Spleen (tissue), 11 donors: ENCODE measurements around the gene CPN2. TPM values are rescaled to one million over a fixed set of nuclear protein-coding genes. Genes with fewer than 3 reads are reported as not detected.

Source experiments
- DNase-seq: peaks from one replicate; pipeline ENCODE4 v3.0.0-alpha.2; 2020
- H3K27ac ChIP-seq, 8 donors: fragments of 200-600 bp; sonication (generic) in 7 of 8; 1 replicate in 4 of 8; 2 replicates in 4 of 8; pipeline versions ENCODE4 v1.5.0 to v1.8.0; 2016 to 2021; ENCODE audit warnings: inconsistent platforms in 4 of 8, mild to moderate bottlenecking in 4 of 8, moderate library complexity in 1 of 8
- H3K27me3 ChIP-seq, 7 donors: fragments of 200-600 bp; sonication (generic) in 6 of 7; replicated peaks in 1 of 7; 1 replicate in 4 of 7; 2 replicates in 3 of 7; pipeline versions ENCODE4 v1.5.0 to v1.8.0; 2016 to 2021; ENCODE audit warnings: inconsistent platforms in 3 of 7, mild to moderate bottlenecking in 1 of 7
- H3K36me3 ChIP-seq, 6 donors: fragments of 200-600 bp; sonication (generic) in 5 of 6; 1 replicate in 4 of 6; 2 replicates in 2 of 6; pipeline versions ENCODE4 v1.5.0 to v1.8.0; 2016 to 2021; ENCODE audit warnings: inconsistent platforms in 2 of 6
- H3K4me1 ChIP-seq, 6 donors: fragments of 200-600 bp; sonication (generic) in 5 of 6; 1 replicate in 3 of 6; 2 replicates in 3 of 6; pipeline versions ENCODE4 v1.5.0 to v1.8.0; 2016 to 2021; ENCODE audit warnings: inconsistent platforms in 3 of 6
- H3K4me3 ChIP-seq, 8 donors: fragments of 200-600 bp; sonication (generic) in 7 of 8; 1 replicate in 4 of 8; 2 replicates in 4 of 8; pipeline versions ENCODE4 v1.5.0 to v1.8.0; 2016 to 2021; ENCODE audit warnings: inconsistent platforms in 4 of 8, mild to moderate bottlenecking in 4 of 8, moderate library complexity in 2 of 8
- H3K9me3 ChIP-seq, 8 donors: fragments of 200-600 bp; sonication (generic) in 7 of 8; 1 replicate in 4 of 8; 2 replicates in 4 of 8; pipeline versions ENCODE4 v1.5.0 to v1.8.0; 2016 to 2021; ENCODE audit warnings: inconsistent platforms in 4 of 8
- CTCF ChIP-seq, 11 experiments: fragments of 200-600 bp in 7 of 11; fragments of 450-650 bp in 4 of 11; sonication (generic) in 4 of 11; IDR thresholded peaks in 8 of 11; conservative IDR thresholded peaks in 3 of 11; 1 replicate in 7 of 11; 2 replicates in 4 of 11; pipeline versions ENCODE4 v1.4.0 to v1.8.0; 2016 to 2021; ENCODE audit warnings: antibody characterized with exemption in 11 of 11, inconsistent platforms in 4 of 11, mild to moderate bottlenecking in 1 of 11
- POLR2A ChIP-seq, 3 donors: fragments of 450-650 bp; IDR thresholded peaks; one replicate each; pipeline ENCODE4 v1.5.1; 2017; ENCODE audit warnings: antibody characterized with exemption in 3 of 3, mild to moderate bottlenecking in 1 of 3
- POLR2AphosphoS5 ChIP-seq, 3 donors: sonication (generic); formaldehyde crosslinking; IDR thresholded peaks; one replicate each; pipeline ENCODE4 v1.5.1; 2017; ENCODE audit warnings: antibody characterized with exemption in 3 of 3
- WGBS, 5 donors: extraction: QIAGEN DNeasy Blood & Tissue Kit in 3 of 5; methylation state at CpG; one replicate each; pipeline versions ENCODE4 v1.1.5 to v1.1.7; 2013 to 2018; 5-methylcytosine and 5-hydroxymethylcytosine counted together
- intact Hi-C: fragments of 100-400 bp; cut with DNase I; formaldehyde crosslinking; loops from one replicate; pipeline ENCODE4 v1.15.0; 2023; ENCODE audit warnings: low total_unique reads
- polyA plus RNA-seq, 3 donors: library from polyadenylated mRNA; stranded (reverse); fragments of 200-250 nt; gene quantifications; one replicate each; pipeline ENCODE4 v1.2.1, GENCODE V29; 2013
- total RNA-seq, 7 donors: library from RNA; depleted of rRNA in 3 of 7; stranded (reverse); fragments of >200 nt in 3 of 7; fragmentation: NEBNext Ultra II Directional in 4 of 7; extraction: Animal tissue kit (Norgen Biotek cat#: 25700) in 4 of 7; gene quantifications; one replicate each; pipeline versions ENCODE4 v1.1.0 to v1.2.1, GENCODE V29; 2016 to 2021
- donor health status: healthy with polysubstance abuse.
- donor health status: DM: no; HTN: no; CAD: no; lungs with moderate emphysema.
- donor health status: DM: no; HTN: no; CAD: no.
- donor health status: Bipolar disorder and iron deficiency.
- donor health status: healthy.
- donor health status: DM: no; HTN: no; CAD: no.
- donor health status: DM: yes; HTN: yes; CAD: no.

The CPN2 gene
- total and polyA plus RNA-seq, 10 donors = 0.26 to 4.4 (median 0.76) TPM

GRCh38 chr3:194315088-194315964, 35.8 kb downstream of the CPN2 start:
- Histone ChIP-seq H3K9me3 (peaks cover 0 to 21% (median 15%) of the 10 kb centered on the region in 8 donors), H3K36me3 (no peaks in the 10 kb centered on the region), H3K4me1 (peaks cover 3 to 37% (median 19%) of the 10 kb centered on the region in 6 donors), H3K4me3 (peak overlapping the region; percentile 32 to 67 (median 42)), H3K27me3 (peaks cover 0 to 76% (median 15%) of the 10 kb centered on the region in 7 donors), H3K27ac (peak overlapping the region in 4 of 8 donors; percentile 1 to 37 (median 20))
- DNase-seq = peak; percentile 96
- intact Hi-C loops = loop anchor here (5.0 kb wide), 2 partner anchors 178 to 538 kb away; partner anchors contain the start of gene HES1
- WGBS, 5 donors = 2 to 10% (median 3%) methylated on average over 21 to 54 of the region's 54 CpGs
- no peak for TF ChIP-seq POLR2A (IDR thresholded peaks at IDR 0.05)
- TF ChIP-seq POLR2AphosphoS5 (IDR thresholded peaks at IDR 0.05) = peak; percentile 27 to 76 (median 68)
- TF ChIP-seq CTCF (IDR thresholded peaks at IDR 0.05 in 8 of 11, conservative IDR thresholded peaks at IDR 0.05 in 3 of 11) = peak; percentile 76 to 97 (median 93)

DNA sequence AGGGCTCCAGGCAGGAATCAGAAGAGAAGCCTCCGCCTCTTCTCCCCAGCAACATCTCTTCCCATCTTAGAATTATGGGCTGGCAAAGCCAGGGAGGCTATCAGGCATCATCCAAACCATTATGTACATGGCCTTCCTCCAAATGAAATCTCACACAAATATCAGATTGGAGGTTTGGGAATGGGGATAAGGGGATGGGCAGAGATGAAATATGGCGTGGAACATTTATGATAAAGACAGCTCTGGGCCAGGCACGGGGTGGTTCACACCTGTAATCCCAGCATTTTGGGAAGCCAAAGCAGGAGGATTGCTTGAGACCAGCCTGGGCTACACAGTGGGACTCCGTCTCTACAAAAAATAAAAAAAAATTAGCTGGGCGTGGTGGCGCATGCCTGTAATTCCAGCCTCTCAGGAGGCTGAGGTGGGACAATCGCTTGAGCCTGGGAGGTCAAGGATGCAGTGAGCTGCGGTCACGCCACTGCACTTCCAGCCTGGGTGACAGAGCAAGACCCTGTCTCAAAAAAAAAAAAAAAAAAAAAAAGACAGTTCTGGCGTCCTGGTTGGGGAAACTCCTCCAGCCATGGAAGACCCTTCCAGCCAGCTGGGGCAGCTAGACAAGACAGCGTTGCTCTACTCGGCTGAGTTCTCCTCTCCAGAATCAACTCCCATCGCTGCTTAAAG, 36.6 kb downstream of the CPN2 start:
- H3K27me3 ChIP-seq = peaks cover 0 to 76% (median 15%) of the 10 kb centered on the region in 7 donors
- peaks cover 0 to 15% (median 14%) of the 10 kb centered on the region in 8 donors for H3K9me3 ChIP-seq
- no peak overlapping the region for H3K27ac ChIP-seq
- DNase-seq = peak; percentile 38
- intact Hi-C loops = loop anchor here (5.0 kb wide), 3 partner anchors 177 to 537 kb away; partner anchors contain the start of gene HES1
- TF ChIP-seq POLR2AphosphoS5 (IDR thresholded peaks at IDR 0.05) (no peak), CTCF (IDR thresholded peaks at IDR 0.05 in 8 of 11, conservative IDR thresholded peaks at IDR 0.05 in 3 of 11) (no peak), POLR2A (IDR thresholded peaks at IDR 0.05) (no peak)
- peaks cover 3 to 42% (median 20%) of the 10 kb centered on the region in 6 donors for H3K4me1 ChIP-seq
- H3K4me3 ChIP-seq = peak overlapping the region in 1 of 8 donors; percentile 55
- 81 to 89% (median 85%) methylated on average over 12 to 13 of the region's 13 CpGs for WGBS, 5 donors
- H3K36me3 ChIP-seq = no peaks in the 10 kb centered on the region

- WGBS, 5 donors = 72 to 85% (median 78%) methylated on average over 14 to 15 of the region's 15 CpGs
- H3K27me3 ChIP-seq = peaks cover 0 to 75% (median 14%) of the 10 kb centered on the region in 7 donors
- peaks cover 6 to 50% (median 27%) of the 10 kb centered on the region in 6 donors for H3K4me1 ChIP-seq
Measured at GRCh38 chr3:194313560-194314387, 37.4 kb downstream of the CPN2 start.

More at GRCh38 chr3:194313560-194314387, 37.4 kb downstream of the CPN2 start:
- H3K9me3 ChIP-seq = peaks cover 0 to 8% (median 6%) of the 10 kb centered on the region in 8 donors
- no peak overlapping the region for H3K4me3 ChIP-seq
- peak; percentile 74 for DNase-seq
- no peak for TF ChIP-seq POLR2A (IDR thresholded peaks at IDR 0.05)
- TF ChIP-seq POLR2AphosphoS5 (IDR thresholded peaks at IDR 0.05) = no peak
- no peak for TF ChIP-seq CTCF (IDR thresholded peaks at IDR 0.05 in 8 of 11, conservative IDR thresholded peaks at IDR 0.05 in 3 of 11)
- no peak overlapping the region for H3K27ac ChIP-seq
- intact Hi-C loops = loop anchor here (5.0 kb wide), 1 partner anchor 526 kb away; no protein-coding TSS in a partner anchor
- H3K36me3 ChIP-seq = no peaks in the 10 kb centered on the region
